GM18499 (cell line): ENCODE measurements around the gene GALNT2.

Experiments used
- ATAC-seq: cut with Tn5 transposase; IDR thresholded peaks from one replicate; pipeline ENCODE4 v1.9.1; 2021; ENCODE audit warnings: moderate number of reproducible peaks; ENCODE audit not compliant: insufficient read depth, unreplicated experiment

GALNT2 gene

GRCh38 chr1:230156068-230156467, 89.0 kb downstream of the GALNT2 start:
- ATAC-seq: no peak

- ATAC-seq: no peak
These were observed 89.5 kb downstream of the GALNT2 start for GRCh38 chr1:230156536-230156935.

GRCh38 chr1:230157420-230158390, 90.7 kb downstream of the GALNT2 start:
- no peak for ATAC-seq

GRCh38 chr1:230158415-230159291, 91.6 kb downstream of the GALNT2 start:
- no peak for ATAC-seq

- ATAC-seq: no peak
These were observed 92.5 kb downstream of the GALNT2 start for GRCh38 chr1:230159580-230159979.

GRCh38 chr1:230160957-230161771, 94.1 kb downstream of the GALNT2 start:
- no peak for ATAC-seq

- no peak for ATAC-seq
These were observed 96.2 kb downstream of the GALNT2 start for GRCh38 chr1:230163205-230163604.

GRCh38 chr1:230163719-230164118, 96.7 kb downstream of the GALNT2 start:
- ATAC-seq: no peak

GRCh38 chr1:230165536-230165935, 98.5 kb downstream of the GALNT2 start:
- ATAC-seq: no peak

- no peak for ATAC-seq
These were observed 99.5 kb downstream of the GALNT2 start for GRCh38 chr1:230166366-230167132.

GRCh38 chr1:230167419-230167852, 100.4 kb downstream of the GALNT2 start:
- no peak for ATAC-seq

- ATAC-seq: no peak
These were observed 102.6 kb downstream of the GALNT2 start for GRCh38 chr1:230169454-230170152.

GRCh38 chr1:230170153-230170547, 103.1 kb downstream of the GALNT2 start:
- ATAC-seq: no peak

- ATAC-seq: no peak
These were observed 103.6 kb downstream of the GALNT2 start for GRCh38 chr1:230170622-230171021.

GRCh38 chr1:230171356-230172015, 104.4 kb downstream of the GALNT2 start:
- ATAC-seq: no peak

GRCh38 chr1:230172016-230172537, 105.0 kb downstream of the GALNT2 start:
- ATAC-seq: no peak

- ATAC-seq: no peak
These were observed 106.3 kb downstream of the GALNT2 start for GRCh38 chr1:230173187-230173975.
